ENCODE results near the gene CSNK2A1.

- no peak for TF ChIP-seq MAX (IDR thresholded peaks at IDR 0.05)
- TF ChIP-seq EP300 (IDR thresholded peaks at IDR 0.05; ENCODE audit: borderline replicate concordance): no peak
- TF ChIP-seq YY1 (IDR thresholded peaks at IDR 0.05; ENCODE audit: low read depth): no peak
- peak; percentile 56 for TF ChIP-seq USF1 (IDR thresholded peaks at IDR 0.05)
- no peak for TF ChIP-seq REST (IDR thresholded peaks at IDR 0.05; ENCODE audit: low read depth)
- TF ChIP-seq TAF1 (IDR thresholded peaks at IDR 0.05; ENCODE audit: low read depth): no peak
- no peak for TF ChIP-seq NFIC (IDR thresholded peaks at IDR 0.05)
- no peak for TF ChIP-seq CEBPB (IDR thresholded peaks at IDR 0.05)
- TF ChIP-seq TCF12 (IDR thresholded peaks at IDR 0.05; ENCODE audit: low read depth): no peak
- TF ChIP-seq CREB1 (IDR thresholded peaks at IDR 0.05; ENCODE audit: low read depth): no peak
- no peak for TF ChIP-seq RAD21 (IDR thresholded peaks at IDR 0.05; ENCODE audit: low read depth)
- no peak for TF ChIP-seq ZBTB7A (IDR thresholded peaks at IDR 0.05; ENCODE audit: low read depth)
- TF ChIP-seq EGR1 (IDR thresholded peaks at IDR 0.05): no peak
Measured at GRCh38 chr20:444862-445426, 98.6 kb downstream of the CSNK2A1 start.

Measured in Ishikawa (cell line).